Stimulated activated CD4-positive, alpha-beta T cell treated with anti-CD3 and anti-CD28 coated beads, TNF-alpha, amount 100 ng/mL, for 24 hours (primary cell): ENCODE data around the gene ZBTB8OS.
"Not testable (repeated sequence)": the region's sequence is repeated elsewhere in the genome, so short reads cannot be mapped to it uniquely, and the experiment has no call there.

ENCODE experiments used
- DNase-seq, 3 experiments: peaks; one replicate each; pipeline ENCODE4 v3.0.0-alpha.2; 2020; ENCODE audit warnings: low read depth in 3 of 3

The ZBTB8OS gene

DNA sequence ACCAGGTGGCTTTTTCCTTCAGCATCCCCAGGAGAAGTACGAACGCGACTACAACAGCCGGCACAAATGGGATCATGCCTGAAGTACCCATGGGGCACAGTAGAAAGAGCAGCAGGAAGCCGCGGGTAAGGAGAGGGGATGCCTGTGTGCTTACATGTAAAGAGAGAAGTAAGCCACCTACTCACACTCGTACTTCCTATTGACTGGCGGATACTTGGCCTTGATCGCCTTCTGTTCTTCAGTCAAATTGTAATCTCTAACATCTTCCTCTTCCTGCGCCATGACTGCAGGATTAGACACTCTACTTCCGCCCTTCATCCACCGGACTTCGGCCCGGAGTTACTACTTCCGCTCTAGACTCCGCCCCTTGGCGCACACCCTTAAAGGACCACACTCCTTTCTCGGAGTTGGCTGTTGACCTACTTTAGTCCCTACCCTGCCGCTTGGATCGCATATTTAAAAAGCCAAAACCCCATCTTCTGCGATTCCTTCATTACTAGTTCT is at the start of gene ZBTB8OS:
Gene ZBTB8OS, minus strand, starts transcription at position 303 of the 504 bp plus-strand sequence. Its CDS starts 21 bp downstream, at position 282.
- peak; percentile 75 to 83 (median 78) for DNase-seq

DNA sequence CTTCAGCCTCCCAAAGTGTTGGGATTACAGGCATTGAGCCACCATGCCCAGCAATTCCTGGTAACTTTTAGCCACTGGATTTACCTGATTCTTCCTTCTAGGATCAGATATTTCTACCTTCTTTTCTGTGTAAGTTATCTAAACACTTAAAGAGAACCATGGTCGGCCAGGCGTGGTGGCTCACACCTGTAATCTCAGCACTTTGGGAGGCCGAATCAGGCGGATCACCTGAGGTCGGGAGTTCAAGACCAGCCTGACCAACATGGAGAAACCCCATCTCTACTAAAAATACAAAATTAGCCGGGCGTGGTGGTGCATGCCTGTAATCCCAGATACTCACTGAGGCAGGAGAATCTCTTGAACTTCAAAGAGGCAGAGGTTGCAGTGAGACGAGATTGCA is 46.6 kb upstream of the ZBTB8OS start:
- not testable (repeated sequence) for DNase-seq

DNA sequence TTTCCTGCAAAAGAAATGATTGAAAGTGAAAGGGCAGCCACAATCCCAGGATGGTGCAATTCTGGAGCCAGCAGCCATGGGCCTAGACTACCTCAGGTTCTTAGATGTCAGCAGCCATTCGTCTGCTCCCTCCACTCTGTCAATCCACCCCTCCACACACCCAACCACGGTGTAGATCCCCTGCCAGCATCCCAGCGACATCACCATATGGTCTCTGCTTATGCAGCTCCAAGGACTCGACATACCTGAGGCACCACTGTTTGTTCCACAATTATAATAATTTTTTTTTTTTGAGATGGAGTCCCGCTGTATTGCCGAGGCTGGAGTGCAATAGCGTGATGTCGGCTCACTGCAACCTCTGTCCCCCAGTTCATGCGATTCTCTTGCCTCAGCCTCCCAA is 45.7 kb upstream of the ZBTB8OS start:
- DNase-seq = no peak

- no peak for DNase-seq
Measured at GRCh38 chr1:32695098-32695904, 45.0 kb upstream of the ZBTB8OS start.

DNA sequence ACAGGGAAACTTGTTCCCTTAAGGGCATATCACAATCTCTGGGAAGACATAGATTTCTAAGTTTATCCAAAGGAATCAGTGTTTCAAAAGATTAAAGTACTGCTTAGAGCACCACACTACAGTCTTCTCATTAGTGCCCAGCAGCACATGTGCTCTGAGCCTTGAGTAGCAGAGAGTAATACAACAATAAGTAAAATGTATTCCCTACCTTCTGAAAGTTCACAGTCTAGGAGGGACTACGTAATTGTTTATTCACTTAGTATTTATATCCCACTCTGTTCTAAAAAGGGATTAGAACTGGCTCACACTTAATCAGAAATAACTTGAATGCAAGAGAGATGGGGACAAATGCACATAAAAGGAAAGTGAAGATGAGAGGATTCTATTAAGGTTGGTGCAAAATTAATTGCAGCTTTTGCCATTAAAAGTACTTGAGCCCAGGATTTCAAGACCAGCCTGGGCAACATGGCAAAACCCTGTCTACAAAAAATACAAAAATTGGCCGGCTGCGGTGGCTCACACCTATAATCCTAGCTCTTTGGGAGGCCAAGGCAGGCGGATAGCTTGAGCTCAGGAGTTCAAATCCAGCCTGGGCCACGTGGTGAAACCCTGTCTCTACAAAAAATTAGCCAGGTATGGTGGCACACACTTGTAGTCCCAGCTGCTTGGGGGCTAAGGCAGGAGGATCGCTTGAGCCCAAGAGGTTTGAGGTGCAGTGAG is 43.3 kb upstream of the ZBTB8OS start:
- no peak for DNase-seq

DNA sequence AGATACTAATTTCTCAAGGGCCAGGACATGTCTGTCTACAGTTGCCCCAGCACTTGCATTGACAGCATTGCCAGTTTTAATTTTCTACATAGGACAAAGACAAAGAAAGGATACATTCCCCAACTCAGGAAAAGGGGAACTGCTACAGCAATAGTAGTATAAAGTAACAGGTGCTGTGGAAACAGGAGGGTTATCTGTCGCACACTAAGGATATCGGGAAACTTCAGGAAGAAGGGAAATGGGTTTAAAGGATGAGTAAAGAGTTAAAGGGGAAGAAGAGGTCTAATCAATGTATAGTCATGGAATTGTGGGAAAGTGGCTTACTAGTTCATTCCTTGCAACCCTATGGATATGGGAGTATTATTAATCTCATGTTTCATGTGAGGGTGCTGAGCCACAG is 36.0 kb upstream of the ZBTB8OS start:
- no peak for DNase-seq

DNA sequence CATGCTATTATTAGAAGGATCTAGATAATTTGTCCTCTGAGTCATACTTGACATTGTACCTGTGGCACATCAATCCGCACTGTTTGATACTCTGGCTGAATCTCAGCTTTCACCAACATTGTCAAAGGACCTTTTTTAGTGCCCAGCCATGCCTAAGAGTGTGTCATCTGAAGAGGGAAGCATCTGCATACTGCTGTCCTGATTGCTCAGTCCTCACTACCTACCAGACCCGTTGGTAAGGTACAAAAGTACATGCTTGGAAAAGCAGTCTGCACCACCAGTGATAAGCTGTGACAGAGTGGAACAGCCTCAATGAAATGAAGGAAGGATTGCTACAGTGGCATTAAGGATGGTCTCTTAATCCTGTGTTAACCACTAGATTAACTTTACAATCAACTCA is 35.1 kb upstream of the ZBTB8OS start:
- DNase-seq = no peak

DNA sequence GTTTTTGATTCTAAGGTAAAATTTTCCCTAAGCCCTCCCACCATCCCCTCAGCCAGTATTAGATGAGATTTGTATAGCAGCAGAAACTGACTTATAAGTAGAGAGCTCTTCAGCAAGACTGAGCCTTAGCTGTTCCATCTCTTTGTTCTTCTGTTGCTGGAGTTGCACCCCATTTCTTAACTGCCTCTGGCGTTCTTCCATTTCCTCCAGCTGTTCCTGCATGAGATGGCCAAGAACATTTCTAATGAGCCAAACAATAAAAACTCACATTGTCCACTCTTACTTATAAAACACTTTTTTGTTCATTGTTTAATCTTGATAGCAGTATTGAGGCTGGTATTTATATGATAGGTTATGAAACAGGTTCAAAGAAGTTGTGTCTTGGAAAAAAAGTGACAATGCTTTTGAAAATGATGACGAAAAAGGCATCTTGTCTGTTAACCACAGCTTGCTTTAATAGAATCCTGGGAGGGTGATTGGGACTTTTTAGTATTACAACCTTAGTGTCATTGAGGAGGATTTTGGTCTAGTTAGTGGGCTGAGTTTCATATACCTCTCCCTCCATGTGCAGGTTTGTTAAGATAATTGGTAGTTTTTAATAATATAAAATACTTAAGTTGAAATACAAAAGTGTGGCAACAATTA is 33.9 kb upstream of the ZBTB8OS start:
- DNase-seq = no peak

- no peak for DNase-seq
Measured at GRCh38 chr1:32683397-32683796, 33.0 kb upstream of the ZBTB8OS start.

GRCh38 chr1:32681999-32682398 is 31.6 kb upstream of the ZBTB8OS start:
- no peak for DNase-seq

DNA sequence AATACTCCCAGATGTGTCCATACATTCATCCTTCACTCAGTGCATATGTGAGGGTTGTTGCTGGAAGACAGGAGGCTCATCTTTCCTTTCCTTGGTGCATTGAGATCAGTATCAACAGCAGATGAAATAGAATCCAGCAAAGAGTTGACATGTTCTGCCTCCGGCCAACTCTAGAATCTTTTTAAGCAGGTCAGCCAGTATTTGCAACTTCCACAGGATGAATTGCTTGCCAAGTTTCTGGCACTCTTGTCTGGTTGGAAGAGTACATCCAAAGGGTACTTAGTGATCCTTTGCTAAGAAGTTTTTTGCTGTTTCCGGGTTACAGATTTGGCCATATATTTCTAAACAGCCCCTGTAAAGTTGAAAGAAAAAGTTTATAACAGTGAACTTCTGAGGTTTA is 31.2 kb upstream of the ZBTB8OS start:
- DNase-seq = no peak

DNA sequence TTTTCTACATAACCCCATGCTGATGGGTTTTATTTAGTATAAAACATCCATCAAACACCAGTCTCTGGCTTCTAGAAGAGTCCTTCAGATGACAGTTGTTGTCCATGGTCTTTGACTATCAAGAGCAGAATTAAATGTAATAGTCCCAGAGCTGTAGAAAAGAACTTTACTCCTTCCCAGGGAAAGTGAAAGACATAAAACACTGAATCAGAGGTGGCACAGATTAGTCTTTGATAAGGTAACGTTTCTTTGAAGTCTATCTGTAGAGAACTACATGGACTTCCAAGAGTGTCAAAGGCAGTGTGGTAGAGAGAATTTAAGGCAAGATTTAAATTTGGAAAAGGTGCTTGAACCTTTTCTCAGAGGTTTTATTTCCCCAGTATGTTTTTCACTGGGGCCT is 30.3 kb upstream of the ZBTB8OS start:
- DNase-seq = no peak

DNA sequence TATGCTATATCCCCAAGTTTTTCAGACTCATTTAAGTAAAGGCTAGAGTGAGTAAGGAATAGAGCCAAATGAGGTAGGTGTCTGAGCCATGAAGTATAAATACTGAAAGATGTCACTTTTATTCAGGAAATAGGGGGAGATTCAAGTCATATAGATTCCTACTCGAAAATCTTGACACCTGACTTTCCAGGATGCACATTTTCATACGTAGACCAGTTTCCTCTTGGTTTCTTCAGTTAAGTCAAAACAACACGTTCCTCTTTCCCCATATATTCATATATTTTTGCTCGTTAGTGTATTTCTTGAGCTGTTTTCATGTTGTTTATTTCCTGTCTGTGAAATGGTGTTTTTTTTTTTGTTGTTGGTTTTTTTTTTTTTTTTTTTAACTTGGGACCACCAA is 29.6 kb upstream of the ZBTB8OS start:
- DNase-seq = not testable (repeated sequence)

GRCh38 chr1:32676945-32677344 is 26.6 kb upstream of the ZBTB8OS start:
- DNase-seq = no peak

- DNase-seq = not testable (repeated sequence)
Measured at GRCh38 chr1:32668716-32669115, 18.4 kb upstream of the ZBTB8OS start.

- DNase-seq = no peak
Measured at GRCh38 chr1:32666901-32667566, 16.7 kb upstream of the ZBTB8OS start.

DNA sequence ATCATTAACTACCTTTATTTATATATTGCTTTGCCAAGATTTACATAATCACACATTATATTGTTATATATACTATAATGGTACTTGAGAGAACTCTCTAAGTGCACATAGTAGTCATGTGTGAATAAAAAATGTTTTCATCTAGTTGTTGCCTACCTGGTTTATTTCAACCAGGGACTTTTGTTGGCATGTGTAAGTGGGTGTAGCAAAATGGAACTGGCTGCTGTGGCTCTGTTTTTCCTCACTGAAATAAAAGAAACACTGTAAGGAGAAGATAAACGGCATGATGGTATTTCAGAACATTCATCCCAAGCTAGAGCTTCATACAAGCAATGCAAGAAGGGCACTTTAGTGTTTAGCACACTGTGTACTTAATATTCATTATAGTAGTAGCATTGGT is 15.6 kb upstream of the ZBTB8OS start:
- DNase-seq = no peak

DNA sequence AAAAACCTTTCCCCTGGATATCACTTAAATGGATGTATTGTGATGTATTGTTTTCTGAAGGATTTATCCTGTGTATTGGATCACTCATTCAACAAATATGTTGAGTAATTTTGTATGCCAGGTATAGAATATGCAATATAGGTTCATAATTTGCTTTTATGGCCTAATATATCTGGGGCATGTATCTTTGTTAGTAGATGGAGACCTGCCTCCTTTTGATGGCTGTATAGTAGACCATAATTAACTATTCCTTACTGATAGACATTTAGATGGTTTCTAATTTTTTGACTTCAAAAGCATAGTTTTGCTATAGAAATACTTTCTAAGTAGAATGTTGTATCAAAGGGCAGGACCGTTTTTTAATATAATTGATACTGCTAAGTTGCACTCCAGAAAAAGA is 9.2 kb upstream of the ZBTB8OS start:
- no peak for DNase-seq

- no peak for DNase-seq
Measured at GRCh38 chr1:32652244-32652962, 2.1 kb upstream of the ZBTB8OS start.

DNA sequence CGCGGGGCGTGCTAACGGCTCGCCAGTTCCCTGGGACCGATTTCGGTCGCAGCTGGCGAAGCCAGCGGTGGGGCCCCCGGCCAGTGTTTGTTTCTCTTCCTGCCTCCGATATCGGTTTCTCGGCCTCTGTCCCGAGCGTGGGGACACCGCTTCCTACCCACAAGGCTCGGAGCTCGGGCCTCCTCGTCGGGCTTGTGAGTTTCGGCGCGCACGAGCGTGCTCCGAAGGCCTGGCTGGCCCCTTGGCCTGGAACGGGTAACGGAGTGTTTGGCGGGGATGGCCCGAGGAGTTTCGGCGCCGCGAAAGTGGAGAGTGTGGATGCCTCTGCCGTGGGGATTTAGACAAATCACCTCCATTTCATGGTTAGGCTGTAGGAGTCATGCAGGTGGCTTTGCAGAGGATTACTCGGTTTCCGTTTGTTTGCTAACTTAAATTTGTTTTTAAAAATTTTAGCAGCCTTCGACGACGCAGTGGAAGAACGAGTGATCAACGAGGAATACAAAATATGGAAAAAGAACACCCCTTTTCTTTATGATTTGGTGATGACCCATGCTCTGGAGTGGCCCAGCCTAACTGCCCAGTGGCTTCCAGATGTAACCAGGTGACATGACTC is 1.2 kb upstream of the ZBTB8OS start:
- DNase-seq = peak in 1 of 3 experiments; percentile 1
